HepG2 (cell line): Measurements from ENCODE around the gene ESYT3. TPM values are rescaled to one million over a fixed set of nuclear protein-coding genes. Genes with fewer than 3 reads are reported as not detected.

Experiments used
- MTF1 ChIP-seq: sonication (generic); formaldehyde crosslinking; IDR thresholded peaks from 2 replicates; pipeline ENCODE4 v1.5.0; 2020; ENCODE audit warnings: missing genetic modification reagents
- ONECUT2 ChIP-seq: sonication (generic); formaldehyde crosslinking; IDR thresholded peaks from 2 replicates; pipeline ENCODE4 v1.4.0; 2020; ENCODE audit warnings: missing genetic modification reagents
- POLR2A ChIP-seq, 2 experiments: IDR thresholded peaks; 2 replicates each; pipeline ENCODE4 v1.6.1; 2011; ENCODE audit warnings: low read depth in 2 of 2, low read length in 2 of 2, mild to moderate bottlenecking in 1 of 2, moderate library complexity in 1 of 2; ENCODE audit not compliant: insufficient read depth in 1 of 2
- RBFOX2 ChIP-seq: fragments of 200-400 bp; formaldehyde crosslinking; IDR thresholded peaks from 2 replicates; pipeline ENCODE4 v1.6.1; 2017; ENCODE audit warnings: low read depth, mild to moderate bottlenecking, low read length
- RXRB ChIP-seq: IDR thresholded peaks from 2 replicates; pipeline ENCODE4 v1.6.1; 2016; ENCODE audit warnings: borderline replicate concordance, missing genetic modification reagents, missing compliant biosample characterization
- ZNF430 ChIP-seq: sonication (generic); formaldehyde crosslinking; IDR thresholded peaks from 2 replicates; pipeline ENCODE4 v1.9.0; 2021; ENCODE audit warnings: mild to moderate bottlenecking, missing genetic modification reagents
- ZNF549 ChIP-seq: sonication (generic); formaldehyde crosslinking; IDR thresholded peaks from 2 replicates; pipeline ENCODE4 v1.5.0; 2020; ENCODE audit warnings: missing genetic modification reagents
- polyA plus RNA-seq, 8 experiments: library from polyadenylated mRNA; depleted of rRNA in 3 of 8; stranded (reverse) in 7 of 8; unstranded in 1 of 8; fragments of >200 nt; fragmentation: Illumina TruSeq in 4 of 8; extraction: Trizol in 4 of 8; gene quantifications; 2 replicates each; pipeline versions ENCODE4 v1.2.1 to v1.2.3, GENCODE V29; 2011 to 2016; ENCODE audit warnings: low read depth in 4 of 8, missing spikeins in 1 of 8, mixed read lengths in 1 of 8; ENCODE audit not compliant: insufficient read depth in 1 of 8
- total RNA-seq, 5 experiments: library from RNA; depleted of rRNA; stranded (reverse); fragments of >200 nt; fragmentation: Illumina TruSeq; extraction: Trizol; gene quantifications; 2 replicates each; pipeline ENCODE4 v1.2.3, GENCODE V29; 2016; ENCODE audit warnings: low read depth in 1 of 5
- TF ChIP-seq, protein P1 (sequence below): sonication (generic); formaldehyde crosslinking; IDR thresholded peaks from 2 replicates; pipeline ENCODE4 v1.4.0; 2020; ENCODE audit warnings: mild to moderate bottlenecking, missing genetic modification reagents
- TF ChIP-seq, protein P2 (sequence below): sonication (generic); formaldehyde crosslinking; IDR thresholded peaks from 2 replicates; pipeline ENCODE4 v1.8.1; 2022; ENCODE audit warnings: mild to moderate bottlenecking, missing genetic modification reagents
- TF ChIP-seq, protein P3 (sequence below): sonication (generic); formaldehyde crosslinking; IDR thresholded peaks from 2 replicates; pipeline ENCODE4 v1.5.0; 2020; ENCODE audit warnings: missing genetic modification reagents, mild to moderate bottlenecking, borderline replicate concordance
- TF ChIP-seq, protein P4 (sequence below): IDR thresholded peaks from 2 replicates; pipeline ENCODE4 v1.6.1; 2018; ENCODE audit warnings: missing genetic modification reagents
- TF ChIP-seq, protein P5 (sequence below): sonication (generic); formaldehyde crosslinking; IDR thresholded peaks from 2 replicates; pipeline ENCODE4 v1.4.0; 2020; ENCODE audit warnings: missing genetic modification reagents
- TF ChIP-seq, protein P6 (sequence below): sonication (generic); formaldehyde crosslinking; IDR thresholded peaks from 2 replicates; pipeline ENCODE4 v1.8.1; 2023; ENCODE audit warnings: mild to moderate bottlenecking, inconsistent platforms, moderate library complexity, missing genetic modification reagents, borderline replicate concordance

Gene ESYT3
- total and polyA plus RNA-seq, 2 of the 13 experiments (the other 11 are each of a cell fraction or from before 2014, with no cell fraction given): 1.5 to 4.1 TPM

DNA sequence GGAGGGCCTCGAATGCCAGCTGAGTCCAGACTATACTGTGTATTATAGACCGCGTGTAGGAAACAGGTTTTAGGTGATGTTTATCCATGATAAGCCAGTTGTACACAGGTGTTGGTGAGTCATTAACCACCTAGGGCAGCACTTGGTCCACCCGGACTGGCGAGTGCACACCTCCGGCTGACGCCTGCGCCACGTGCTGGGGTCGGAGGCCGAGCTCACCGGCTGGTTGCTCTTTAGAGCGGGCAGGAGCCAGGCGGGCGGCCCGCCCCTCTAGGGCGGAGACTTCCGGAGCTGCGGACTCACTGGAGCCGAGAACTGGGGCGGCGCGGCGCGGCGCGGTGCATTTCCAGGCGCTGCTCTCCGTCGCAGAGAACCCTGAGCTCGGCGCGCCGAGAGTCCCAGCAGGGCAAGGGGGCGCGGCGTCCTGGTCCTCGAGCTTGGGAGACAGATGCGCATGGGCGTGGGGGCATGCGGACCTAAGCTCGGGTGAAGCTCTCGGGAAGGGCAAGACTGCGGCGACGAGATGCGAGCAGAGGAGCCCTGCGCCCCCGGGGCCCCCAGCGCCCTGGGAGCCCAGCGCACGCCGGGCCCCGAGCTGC, at the start of gene ESYT3 (continued):
- TF ChIP-seq, protein P1, sequence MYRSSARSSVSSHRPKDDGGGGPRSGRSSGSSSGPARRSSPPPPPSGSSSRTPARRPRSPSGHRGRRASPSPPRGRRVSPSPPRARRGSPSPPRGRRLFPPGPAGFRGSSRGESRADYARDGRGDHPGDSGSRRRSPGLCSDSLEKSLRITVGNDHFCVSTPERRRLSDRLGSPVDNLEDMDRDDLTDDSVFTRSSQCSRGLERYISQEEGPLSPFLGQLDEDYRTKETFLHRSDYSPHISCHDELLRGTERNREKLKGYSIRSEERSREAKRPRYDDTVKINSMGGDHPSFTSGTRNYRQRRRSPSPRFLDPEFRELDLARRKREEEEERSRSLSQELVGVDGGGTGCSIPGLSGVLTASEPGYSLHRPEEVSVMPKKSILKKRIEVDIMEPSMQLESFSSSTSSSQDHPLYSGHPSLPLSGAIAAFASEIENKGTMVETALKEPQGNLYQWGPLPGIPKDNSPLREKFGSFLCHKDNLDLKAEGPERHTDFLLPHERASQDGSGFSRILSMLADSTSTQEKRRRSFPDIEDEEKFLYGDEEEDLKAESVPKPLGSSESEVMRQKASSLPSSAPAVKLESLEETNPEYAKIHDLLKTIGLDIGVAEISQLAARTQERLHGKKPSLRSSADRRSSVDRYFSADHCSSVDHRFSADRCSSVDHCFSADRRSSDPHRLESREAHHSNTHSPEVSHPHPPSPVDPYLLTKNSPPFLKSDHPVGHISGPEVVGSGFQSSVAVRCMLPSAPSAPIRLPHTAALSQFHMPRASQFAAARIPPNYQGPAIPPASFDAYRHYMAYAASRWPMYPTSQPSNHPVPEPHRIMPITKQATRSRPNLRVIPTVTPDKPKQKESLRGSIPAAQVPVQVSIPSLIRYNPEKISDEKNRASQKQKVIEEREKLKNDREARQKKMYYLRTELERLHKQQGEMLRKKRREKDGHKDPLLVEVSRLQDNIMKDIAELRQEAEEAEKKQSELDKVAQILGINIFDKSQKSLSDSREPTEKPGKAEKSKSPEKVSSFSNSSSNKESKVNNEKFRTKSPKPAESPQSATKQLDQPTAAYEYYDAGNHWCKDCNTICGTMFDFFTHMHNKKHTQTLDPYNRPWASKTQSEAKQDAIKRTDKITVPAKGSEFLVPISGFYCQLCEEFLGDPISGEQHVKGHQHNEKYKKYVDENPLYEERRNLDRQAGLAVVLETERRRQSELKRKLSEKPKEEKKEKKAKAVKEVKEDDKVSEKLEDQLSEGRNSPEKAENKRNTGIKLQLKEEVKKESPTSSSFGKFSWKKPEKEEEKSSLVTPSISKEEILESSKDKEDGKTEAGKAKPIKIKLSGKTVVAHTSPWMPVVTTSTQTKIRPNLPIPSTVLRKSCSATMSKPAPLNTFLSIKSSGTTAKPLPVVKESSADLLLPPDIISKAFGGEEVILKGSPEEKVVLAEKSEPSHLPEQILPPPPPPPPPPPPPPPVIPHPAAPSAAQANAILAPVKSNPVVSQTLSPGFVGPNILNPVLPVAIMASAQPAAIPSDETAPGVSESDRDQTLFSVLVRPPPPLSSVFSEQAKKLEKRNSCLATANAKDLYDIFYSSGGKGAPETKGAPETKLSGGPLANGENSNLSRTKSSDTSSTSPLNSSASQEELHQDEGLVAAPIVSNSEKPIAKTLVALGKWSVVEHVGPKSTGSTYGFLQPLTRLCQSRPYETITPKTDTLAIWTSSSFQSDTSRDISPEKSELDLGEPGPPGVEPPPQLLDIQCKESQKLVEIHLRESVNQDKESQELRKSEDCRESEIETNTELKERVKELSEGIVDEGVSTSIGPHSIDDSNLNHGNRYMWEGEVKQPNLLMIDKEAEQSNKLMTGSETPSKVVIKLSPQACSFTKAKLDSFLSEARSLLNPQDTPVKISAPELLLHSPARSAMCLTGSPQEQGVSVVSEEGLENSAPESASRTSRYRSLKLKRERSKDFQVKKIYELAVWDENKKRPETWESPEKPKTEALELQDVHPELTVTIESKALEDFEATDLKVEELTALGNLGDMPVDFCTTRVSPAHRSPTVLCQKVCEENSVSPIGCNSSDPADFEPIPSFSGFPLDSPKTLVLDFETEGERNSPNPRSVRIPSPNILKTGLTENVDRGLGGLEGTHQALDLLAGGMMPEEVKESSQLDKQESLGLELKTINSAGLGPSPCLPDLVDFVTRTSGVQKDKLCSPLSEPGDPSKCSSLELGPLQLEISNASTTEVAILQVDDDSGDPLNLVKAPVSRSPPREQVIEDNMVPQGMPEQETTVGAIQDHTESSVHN (CRISPR knock-in tag): 0 out of 2 replicates have a peak, but pooled peaks have one; percentile 74
- TF ChIP-seq, protein P2, sequence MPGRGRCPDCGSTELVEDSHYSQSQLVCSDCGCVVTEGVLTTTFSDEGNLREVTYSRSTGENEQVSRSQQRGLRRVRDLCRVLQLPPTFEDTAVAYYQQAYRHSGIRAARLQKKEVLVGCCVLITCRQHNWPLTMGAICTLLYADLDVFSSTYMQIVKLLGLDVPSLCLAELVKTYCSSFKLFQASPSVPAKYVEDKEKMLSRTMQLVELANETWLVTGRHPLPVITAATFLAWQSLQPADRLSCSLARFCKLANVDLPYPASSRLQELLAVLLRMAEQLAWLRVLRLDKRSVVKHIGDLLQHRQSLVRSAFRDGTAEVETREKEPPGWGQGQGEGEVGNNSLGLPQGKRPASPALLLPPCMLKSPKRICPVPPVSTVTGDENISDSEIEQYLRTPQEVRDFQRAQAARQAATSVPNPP: peak; percentile 91; the same call in 1 of the 2 replicates
- TF ChIP-seq, protein P3, sequence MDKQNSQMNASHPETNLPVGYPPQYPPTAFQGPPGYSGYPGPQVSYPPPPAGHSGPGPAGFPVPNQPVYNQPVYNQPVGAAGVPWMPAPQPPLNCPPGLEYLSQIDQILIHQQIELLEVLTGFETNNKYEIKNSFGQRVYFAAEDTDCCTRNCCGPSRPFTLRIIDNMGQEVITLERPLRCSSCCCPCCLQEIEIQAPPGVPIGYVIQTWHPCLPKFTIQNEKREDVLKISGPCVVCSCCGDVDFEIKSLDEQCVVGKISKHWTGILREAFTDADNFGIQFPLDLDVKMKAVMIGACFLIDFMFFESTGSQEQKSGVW (CRISPR knock-in tag): no peak; the same call in 1 of the 2 replicates
- peak; percentile 53; the same call in 1 of the 2 replicates for TF ChIP-seq RXRB (CRISPR knock-in tag)
- TF ChIP-seq MTF1: peak; percentile 88
- TF ChIP-seq ONECUT2 (CRISPR knock-in tag): peak; percentile 68
- 0 out of 2 replicates have a peak, but pooled peaks have one; percentile 30 for TF ChIP-seq ZNF549 (CRISPR knock-in tag)
- TF ChIP-seq, protein P4, sequence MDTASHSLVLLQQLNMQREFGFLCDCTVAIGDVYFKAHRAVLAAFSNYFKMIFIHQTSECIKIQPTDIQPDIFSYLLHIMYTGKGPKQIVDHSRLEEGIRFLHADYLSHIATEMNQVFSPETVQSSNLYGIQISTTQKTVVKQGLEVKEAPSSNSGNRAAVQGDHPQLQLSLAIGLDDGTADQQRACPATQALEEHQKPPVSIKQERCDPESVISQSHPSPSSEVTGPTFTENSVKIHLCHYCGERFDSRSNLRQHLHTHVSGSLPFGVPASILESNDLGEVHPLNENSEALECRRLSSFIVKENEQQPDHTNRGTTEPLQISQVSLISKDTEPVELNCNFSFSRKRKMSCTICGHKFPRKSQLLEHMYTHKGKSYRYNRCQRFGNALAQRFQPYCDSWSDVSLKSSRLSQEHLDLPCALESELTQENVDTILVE: peak; percentile 81
- TF ChIP-seq ZNF430: peak; percentile 98
- TF ChIP-seq POLR2A (IDR thresholded peaks at IDR 0.05; ENCODE audit: insufficient read depth in 1 of 2, low read depth in 2 of 2, low read length in 2 of 2): peak in 1 of 2 experiments; percentile 43; a peak in 1 of 4 replicates
- TF ChIP-seq, protein P5, sequence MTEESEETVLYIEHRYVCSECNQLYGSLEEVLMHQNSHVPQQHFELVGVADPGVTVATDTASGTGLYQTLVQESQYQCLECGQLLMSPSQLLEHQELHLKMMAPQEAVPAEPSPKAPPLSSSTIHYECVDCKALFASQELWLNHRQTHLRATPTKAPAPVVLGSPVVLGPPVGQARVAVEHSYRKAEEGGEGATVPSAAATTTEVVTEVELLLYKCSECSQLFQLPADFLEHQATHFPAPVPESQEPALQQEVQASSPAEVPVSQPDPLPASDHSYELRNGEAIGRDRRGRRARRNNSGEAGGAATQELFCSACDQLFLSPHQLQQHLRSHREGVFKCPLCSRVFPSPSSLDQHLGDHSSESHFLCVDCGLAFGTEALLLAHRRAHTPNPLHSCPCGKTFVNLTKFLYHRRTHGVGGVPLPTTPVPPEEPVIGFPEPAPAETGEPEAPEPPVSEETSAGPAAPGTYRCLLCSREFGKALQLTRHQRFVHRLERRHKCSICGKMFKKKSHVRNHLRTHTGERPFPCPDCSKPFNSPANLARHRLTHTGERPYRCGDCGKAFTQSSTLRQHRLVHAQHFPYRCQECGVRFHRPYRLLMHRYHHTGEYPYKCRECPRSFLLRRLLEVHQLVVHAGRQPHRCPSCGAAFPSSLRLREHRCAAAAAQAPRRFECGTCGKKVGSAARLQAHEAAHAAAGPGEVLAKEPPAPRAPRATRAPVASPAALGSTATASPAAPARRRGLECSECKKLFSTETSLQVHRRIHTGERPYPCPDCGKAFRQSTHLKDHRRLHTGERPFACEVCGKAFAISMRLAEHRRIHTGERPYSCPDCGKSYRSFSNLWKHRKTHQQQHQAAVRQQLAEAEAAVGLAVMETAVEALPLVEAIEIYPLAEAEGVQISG (CRISPR knock-in tag): peak; percentile 73; the same call in 1 of the 2 replicates
- TF ChIP-seq RBFOX2: peak; percentile 40; the same call in 1 of the 2 replicates
- TF ChIP-seq, protein P6, sequence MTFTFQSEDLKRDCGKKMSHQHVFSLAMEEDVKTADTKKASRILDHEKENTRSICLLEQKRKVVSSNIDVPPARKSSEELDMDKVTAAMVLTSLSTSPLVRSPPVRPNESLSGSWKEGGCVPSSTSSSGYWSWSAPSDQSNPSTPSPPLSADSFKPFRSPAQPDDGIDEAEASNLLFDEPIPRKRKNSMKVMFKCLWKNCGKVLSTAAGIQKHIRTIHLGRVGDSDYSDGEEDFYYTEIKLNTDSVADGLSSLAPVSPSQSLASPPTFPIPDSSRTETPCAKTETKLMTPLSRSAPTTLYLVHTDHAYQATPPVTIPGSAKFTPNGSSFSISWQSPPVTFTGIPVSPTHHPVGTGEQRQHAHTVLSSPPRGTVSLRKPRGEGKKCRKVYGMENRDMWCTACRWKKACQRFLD (CRISPR knock-in tag): peak; percentile 95
